HepG2 (cell line): Measurements from ENCODE around the gene SNRNP27. TPM values are rescaled to one million over a fixed set of nuclear protein-coding genes. Genes with fewer than 3 reads are reported as not detected.
A peak's percentile ranks its signal among the peaks of the same experiment; 100 is the strongest.

Experiments used
- ATAC-seq: fragments of 200-7000 bp; cut with Tn5 transposase; 3 replicates; pipeline ENCODE4 v1.9.1; 2020; ENCODE audit warnings: mild to moderate bottlenecking, moderate library complexity
- BruUV-seq: library from RNA; stranded (reverse); fragments of 400-500 nt; replicated peaks from 2 replicates; lab custom pipeline; 2021; lab: Mats Ljungman, UMichigan
- CTCF ChIA-PET: fragments of 300-600 bp; formaldehyde crosslinking; extraction: SDS; loops from one replicate; lab custom pipeline; 2021; ENCODE audit warnings: low total read pairs, inconsistent platforms, low intra/inter-chr PET ratio; lab: Yijun Ruan, JAX
- POLR2A ChIA-PET: fragments of 350-600 bp; sonication (Branson Sonifier 250); formaldehyde crosslinking; loops from one replicate; lab custom pipeline; 2020; ENCODE audit warnings: antibody characterized with exemption, inconsistent platforms; lab: Yijun Ruan, JAX
- DNase-seq: peaks from one replicate; pipeline ENCODE4 v3.0.0-alpha.2; 2015; ENCODE audit warnings: low spot score
- FAIRE-seq: peaks from 3 replicates; lab custom pipeline; 2011; peaks lifted over from hg19 to GRCh38; lab: Jason Lieb, UNC
- H2AFZ ChIP-seq: one replicate; pipeline ENCODE4 v1.6.1; 2011; ENCODE audit warnings: low read length, inconsistent platforms
- H3K27ac ChIP-seq: fragments of 300-600 bp; 3 replicates; pipeline ENCODE4 v1.8.0; 2011; ENCODE audit warnings: mixed run types, mild to moderate bottlenecking, mixed read lengths, low read length, inconsistent platforms; ENCODE audit not compliant: insufficient read depth; ENCODE audit errors: extremely low read length
- H3K27me3 ChIP-seq, 2 experiments: fragments of 200-600 bp in 1 of 2; 2 replicates in 1 of 2; 3 replicates in 1 of 2; pipeline versions ENCODE4 v1.6.0 to v1.8.0; 2011; ENCODE audit warnings: low read length in 2 of 2, mild to moderate bottlenecking in 2 of 2, moderate library complexity in 2 of 2, inconsistent platforms in 1 of 2; ENCODE audit not compliant: insufficient read depth in 2 of 2, control insufficient read depth in 1 of 2
- H3K36me3 ChIP-seq, 2 experiments: fragments of 200-600 bp in 1 of 2; replicated peaks in 1 of 2; 2 replicates in 1 of 2; 3 replicates in 1 of 2; pipeline versions ENCODE4 v1.5.1 to v1.8.0; 2011; ENCODE audit warnings: low read length in 2 of 2, inconsistent platforms in 1 of 2; ENCODE audit not compliant: insufficient read depth in 2 of 2, control insufficient read depth in 1 of 2
- H3K4me1 ChIP-seq: 2 replicates; pipeline ENCODE4 v1.5.1; 2012; ENCODE audit warnings: low read length, inconsistent platforms; ENCODE audit not compliant: insufficient read depth
- H3K4me2 ChIP-seq: 2 replicates; pipeline ENCODE4 v1.6.0; 2011; ENCODE audit warnings: low read depth, low read length, inconsistent platforms
- H3K4me3 ChIP-seq, 3 experiments: fragments of 200-600 bp in 1 of 3; sonication (generic), shearing (Covaris generic) in 1 of 3; replicated peaks in 1 of 3; 2 replicates each; pipeline ENCODE4 v1.5.1; 2011 to 2016; ENCODE audit warnings: low read length in 3 of 3, inconsistent platforms in 2 of 3, low read depth in 2 of 3, mild to moderate bottlenecking in 2 of 3, control low read depth in 1 of 3, mixed read lengths in 1 of 3; ENCODE audit not compliant: insufficient read depth in 1 of 3
- H3K79me2 ChIP-seq: one replicate; pipeline ENCODE4 v1.6.1; 2011; ENCODE audit warnings: low read length, inconsistent platforms; ENCODE audit not compliant: insufficient read depth
- H3K9ac ChIP-seq: 2 replicates; pipeline ENCODE4 v1.6.0; 2011; ENCODE audit warnings: mild to moderate bottlenecking, low read depth, low read length, inconsistent platforms; ENCODE audit not compliant: insufficient read depth
- H3K9me3 ChIP-seq: 2 replicates; pipeline ENCODE4 v1.5.1; 2012; ENCODE audit warnings: mild to moderate bottlenecking, low read length
- H4K20me1 ChIP-seq: 2 replicates; pipeline ENCODE4 v1.6.0; 2011; ENCODE audit warnings: inconsistent platforms, mild to moderate bottlenecking, low read length, moderate library complexity; ENCODE audit not compliant: insufficient read depth
- AGO1 ChIP-seq: fragments of 200-400 bp; formaldehyde crosslinking; IDR thresholded peaks from 2 replicates; pipeline ENCODE4 v1.6.1; 2017; ENCODE audit warnings: mild to moderate bottlenecking, low read depth, low read length, moderate library complexity; ENCODE audit not compliant: poor library complexity, severe bottlenecking
- ATF1 ChIP-seq: IDR thresholded peaks from 2 replicates; pipeline ENCODE4 v1.6.1; 2016; ENCODE audit warnings: mild to moderate bottlenecking, control low read depth
- EEA1 ChIP-seq: sonication (generic); formaldehyde crosslinking; IDR thresholded peaks from 2 replicates; pipeline ENCODE4 v1.5.1; 2020; ENCODE audit warnings: mild to moderate bottlenecking, missing genetic modification reagents, borderline replicate concordance
- HES4 ChIP-seq: sonication (generic); formaldehyde crosslinking; IDR thresholded peaks from 2 replicates; pipeline ENCODE4 v1.9.0; 2021; ENCODE audit warnings: mild to moderate bottlenecking, missing genetic modification reagents, borderline replicate concordance
- JARID2 ChIP-seq: sonication (generic); formaldehyde crosslinking; IDR thresholded peaks from 2 replicates; pipeline ENCODE4 v1.8.1; 2023; ENCODE audit warnings: missing genetic modification reagents, inconsistent platforms; ENCODE audit not compliant: insufficient replicate concordance
- KMT2B ChIP-seq: IDR thresholded peaks from 2 replicates; pipeline ENCODE4 v1.6.1; 2016; ENCODE audit warnings: missing genetic modification reagents, missing compliant biosample characterization
- NBN ChIP-seq: fragments of 450-650 bp; conservative IDR thresholded peaks from 2 replicates; pipeline ENCODE4 v1.6.1; 2017
- PAF1 ChIP-seq: IDR thresholded peaks from 2 replicates; pipeline ENCODE4 v1.6.1; 2016; ENCODE audit warnings: missing genetic modification reagents, missing compliant biosample characterization
- PHB2 ChIP-seq: fragments of 450-650 bp; IDR thresholded peaks from 2 replicates; pipeline ENCODE4 v1.6.1; 2018; ENCODE audit not compliant: partially characterized antibody
- ZBTB20 ChIP-seq: sonication (generic); formaldehyde crosslinking; IDR thresholded peaks from 2 replicates; pipeline ENCODE4 v1.8.1; 2023; ENCODE audit warnings: missing genetic modification reagents, low read depth, mild to moderate bottlenecking, borderline replicate concordance
- ZEB1 ChIP-seq: IDR thresholded peaks from 2 replicates; pipeline ENCODE4 v1.6.1; 2012; ENCODE audit warnings: mild to moderate bottlenecking, low read depth, inconsistent platforms; ENCODE audit not compliant: insufficient replicate concordance
- ZNF253 ChIP-seq: sonication (generic); formaldehyde crosslinking; IDR thresholded peaks from 2 replicates; pipeline ENCODE4 v1.8.0; 2022; ENCODE audit warnings: mild to moderate bottlenecking, missing genetic modification reagents, borderline replicate concordance
- ZNF296 ChIP-seq: sonication (generic); formaldehyde crosslinking; conservative IDR thresholded peaks from 2 replicates; pipeline ENCODE4 v1.5.0; 2020; ENCODE audit warnings: mild to moderate bottlenecking, missing genetic modification reagents
- ZNF3 ChIP-seq: IDR thresholded peaks from 2 replicates; pipeline ENCODE4 v1.7.0; 2017; ENCODE audit warnings: inconsistent platforms
- ZNF33B ChIP-seq: sonication (generic); formaldehyde crosslinking; IDR thresholded peaks from 2 replicates; pipeline ENCODE4 v1.5.1; 2020; ENCODE audit warnings: mild to moderate bottlenecking, missing genetic modification reagents
- ZNF441 ChIP-seq: sonication (generic); formaldehyde crosslinking; IDR thresholded peaks from 2 replicates; pipeline ENCODE4 v1.7.0; 2021; ENCODE audit warnings: missing genetic modification reagents, borderline replicate concordance
- ZNF501 ChIP-seq: sonication (generic); formaldehyde crosslinking; IDR thresholded peaks from 2 replicates; pipeline ENCODE4 v1.5.1; 2020; ENCODE audit warnings: mild to moderate bottlenecking, moderate library complexity, missing genetic modification reagents
- ZNF678 ChIP-seq: sonication (generic); formaldehyde crosslinking; IDR thresholded peaks from 2 replicates; pipeline ENCODE4 v1.4.0; 2020; ENCODE audit warnings: mild to moderate bottlenecking, missing genetic modification reagents
- ZNF792 ChIP-seq: IDR thresholded peaks from 2 replicates; pipeline ENCODE4 v1.6.1; 2016
- ZNF878 ChIP-seq: sonication (generic); formaldehyde crosslinking; IDR thresholded peaks from 2 replicates; pipeline ENCODE4 v1.8.1; 2023; ENCODE audit warnings: mild to moderate bottlenecking, missing genetic modification reagents, moderate library complexity
- ZSCAN31 ChIP-seq: sonication (generic); formaldehyde crosslinking; IDR thresholded peaks from 2 replicates; pipeline ENCODE4 v1.5.0; 2020; ENCODE audit warnings: low read depth, mild to moderate bottlenecking, missing genetic modification reagents
- WGBS: methylation state at CpG from one replicate; pipeline ENCODE4 v1.1.6; 2017; ENCODE audit warnings: low lambda C conversion rate; 5-methylcytosine and 5-hydroxymethylcytosine counted together
- in situ Hi-C: cut with HindIII; loops from 2 replicates; pipeline ENCODE4 v1.10.0; 2017; ENCODE audit warnings: low pct_unique_long_range_greater_than_20kb; ENCODE audit not compliant: extremely low pct_ligation_motif_present
- intact Hi-C: fragments of 100-400 bp; cut with micrococcal nuclease; formaldehyde crosslinking; loops from one replicate; pipeline ENCODE4 v1.10.0; 2022; ENCODE audit not compliant: unreplicated experiment
- polyA plus RNA-seq, 8 experiments: library from polyadenylated mRNA; depleted of rRNA in 3 of 8; stranded (reverse) in 7 of 8; unstranded in 1 of 8; fragments of >200 nt; fragmentation: Illumina TruSeq in 4 of 8; extraction: Trizol in 4 of 8; gene quantifications; 2 replicates each; pipeline versions ENCODE4 v1.2.1 to v1.2.3, GENCODE V29; 2011 to 2016; ENCODE audit warnings: low read depth in 4 of 8, missing spikeins in 1 of 8, mixed read lengths in 1 of 8; ENCODE audit not compliant: insufficient read depth in 1 of 8
- total RNA-seq, 5 experiments: library from RNA; depleted of rRNA; stranded (reverse); fragments of >200 nt; fragmentation: Illumina TruSeq; extraction: Trizol; gene quantifications; 2 replicates each; pipeline ENCODE4 v1.2.3, GENCODE V29; 2016; ENCODE audit warnings: low read depth in 1 of 5
- TF ChIP-seq, protein P1 (sequence below): sonication (generic); formaldehyde crosslinking; IDR thresholded peaks from 2 replicates; pipeline ENCODE4 v1.8.1; 2022; ENCODE audit warnings: low read depth, mild to moderate bottlenecking, missing genetic modification reagents
- TF ChIP-seq, protein P2 (sequence below): sonication (generic); formaldehyde crosslinking; IDR thresholded peaks from 2 replicates; pipeline ENCODE4 v1.8.1; 2023; ENCODE audit warnings: mild to moderate bottlenecking, missing genetic modification reagents, borderline replicate concordance

SNRNP27 gene
- total and polyA plus RNA-seq, 2 of the 13 experiments (the other 11 are each of a cell fraction or from before 2014, with no cell fraction given), result 49.8 to 54.6 TPM

- TSS peak; percentile 97 for BruUV-seq
- Histone ChIP-seq H3K9me3 (no peaks in the 10 kb centered on the region), H3K27ac (peak overlapping the region; percentile 89), H4K20me1 (no peaks in the 10 kb centered on the region), H2AFZ (no peak overlapping the region), H3K9ac (peak overlapping the region; percentile 85), H3K36me3 (peaks cover 3 to 32% of the 10 kb centered on the region in 2 experiments; a peak in 3 of 5 replicates), H3K4me2 (peak overlapping the region; percentile 86), H3K4me3 (peak overlapping the region; percentile 56 to 69 (median 58)), H3K27me3 (no peaks in the 10 kb centered on the region), H3K79me2 (peaks cover 18% of the 10 kb centered on the region), H3K4me1 (peaks cover 37% of the 10 kb centered on the region)
- ATAC-seq (peak; percentile 92), FAIRE-seq (peak; percentile 98), DNase-seq (peak; percentile 100)
- in situ Hi-C loops, result loop anchor here (5.0 kb wide), 1 partner anchor 228 kb away; no protein-coding TSS in a partner anchor
- CTCF ChIA-PET, result interaction anchor here (0.9 kb wide), 1 partner anchor 157 kb away, joined by 5 read pairs; no protein-coding TSS in a partner anchor
- intact Hi-C loops, result loop anchor here (1.0 to 5.0 kb wide), 6 partner anchors 32 to 388 kb away; partner anchors contain the start of genes FAM136A, PCBP1 and TIA1
- POLR2A ChIA-PET, result interaction anchor here (0.6 to 6.5 kb wide), 70 partner anchors 8 to 643 kb away, joined by 3 to 282 read pairs (median 5); partner anchors contain the start of genes AAK1, ANXA4, C2orf42 and FAM136A
- under 1% methylated on average over 48 of the region's 56 CpGs for WGBS
- TF ChIP-seq ZSCAN31 (CRISPR knock-in tag), result peak; percentile 94
- TF ChIP-seq ZNF33B, result peak; percentile 91; the same call in 1 of the 2 replicates
- TF ChIP-seq ZBTB20, result peak; percentile 93; the same call in 1 of the 2 replicates
- TF ChIP-seq ZNF678 (CRISPR knock-in tag), result peak; percentile 99
- TF ChIP-seq ZNF878 (CRISPR knock-in tag), result peak; percentile 80; the same call in 1 of the 2 replicates
- TF ChIP-seq, protein P1, sequence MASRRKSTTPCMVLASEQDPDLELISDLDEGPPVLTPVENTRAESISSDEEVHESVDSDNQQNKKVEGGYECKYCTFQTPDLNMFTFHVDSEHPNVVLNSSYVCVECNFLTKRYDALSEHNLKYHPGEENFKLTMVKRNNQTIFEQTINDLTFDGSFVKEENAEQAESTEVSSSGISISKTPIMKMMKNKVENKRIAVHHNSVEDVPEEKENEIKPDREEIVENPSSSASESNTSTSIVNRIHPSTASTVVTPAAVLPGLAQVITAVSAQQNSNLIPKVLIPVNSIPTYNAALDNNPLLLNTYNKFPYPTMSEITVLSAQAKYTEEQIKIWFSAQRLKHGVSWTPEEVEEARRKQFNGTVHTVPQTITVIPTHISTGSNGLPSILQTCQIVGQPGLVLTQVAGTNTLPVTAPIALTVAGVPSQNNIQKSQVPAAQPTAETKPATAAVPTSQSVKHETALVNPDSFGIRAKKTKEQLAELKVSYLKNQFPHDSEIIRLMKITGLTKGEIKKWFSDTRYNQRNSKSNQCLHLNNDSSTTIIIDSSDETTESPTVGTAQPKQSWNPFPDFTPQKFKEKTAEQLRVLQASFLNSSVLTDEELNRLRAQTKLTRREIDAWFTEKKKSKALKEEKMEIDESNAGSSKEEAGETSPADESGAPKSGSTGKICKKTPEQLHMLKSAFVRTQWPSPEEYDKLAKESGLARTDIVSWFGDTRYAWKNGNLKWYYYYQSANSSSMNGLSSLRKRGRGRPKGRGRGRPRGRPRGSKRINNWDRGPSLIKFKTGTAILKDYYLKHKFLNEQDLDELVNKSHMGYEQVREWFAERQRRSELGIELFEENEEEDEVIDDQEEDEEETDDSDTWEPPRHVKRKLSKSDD, result peak; percentile 77
- TF ChIP-seq EEA1 (CRISPR knock-in tag), result no peak
- TF ChIP-seq NBN, result no peak
- TF ChIP-seq ATF1 (CRISPR knock-in tag), result peak; percentile 90
- no peak; the same call in 1 of the 2 replicates for TF ChIP-seq ZNF296 (CRISPR knock-in tag)
- peak; percentile 99 for TF ChIP-seq ZNF501 (CRISPR knock-in tag)
- peak; percentile 95; the same call in 1 of the 2 replicates for TF ChIP-seq ZNF253
- TF ChIP-seq, protein P2, sequence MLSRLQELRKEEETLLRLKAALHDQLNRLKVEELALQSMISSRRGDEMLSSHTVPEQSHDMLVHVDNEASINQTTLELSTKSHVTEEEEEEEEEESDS (CRISPR knock-in tag), result no peak
- peak; percentile 77 for TF ChIP-seq JARID2 (CRISPR knock-in tag)
- TF ChIP-seq PHB2, result no peak
- TF ChIP-seq HES4, result no peak
- peak; percentile 82; the same call in 1 of the 2 replicates for TF ChIP-seq ZNF792 (CRISPR knock-in tag)
- peak; percentile 86; the same call in 1 of the 2 replicates for TF ChIP-seq ZNF441 (CRISPR knock-in tag)
- TF ChIP-seq KMT2B (CRISPR knock-in tag), result peak; percentile 90
- TF ChIP-seq PAF1 (CRISPR knock-in tag), result no peak
- peak; percentile 91 for TF ChIP-seq AGO1
- no peak for TF ChIP-seq ZNF3
- peak; percentile 55 for TF ChIP-seq ZEB1
Observed at GRCh38 chr2:69914164-69914949, 20.6 kb downstream of the SNRNP27 start.
